GM12864 (cell line): ENCODE measurements around the gene AP5Z1.
"Not testable (repeated sequence)": the region's sequence is repeated elsewhere in the genome, so short reads cannot be mapped to it uniquely, and the experiment has no call there.

ENCODE experiments used
- DNase-seq: peaks from one replicate; pipeline ENCODE4 v3.0.0-alpha.2; 2011; ENCODE audit warnings: low read depth
- H3K4me3 ChIP-seq: 2 replicates; pipeline ENCODE4 v1.5.1; 2011; ENCODE audit warnings: mild to moderate bottlenecking, low read depth, low read length, control low read depth
- CTCF ChIP-seq: IDR thresholded peaks from 2 replicates; pipeline ENCODE4 v1.5.1; 2011; ENCODE audit warnings: low read depth, mild to moderate bottlenecking, moderate library complexity, low read length, control low read depth, inconsistent platforms; ENCODE audit errors: missing control alignments

The AP5Z1 gene

GRCh38 chr7:4797858-4798705, 22.7 kb downstream of the AP5Z1 start:
- no peak for DNase-seq
- no peak overlapping the region for H3K4me3 ChIP-seq
- peak; percentile 84 for TF ChIP-seq CTCF

GRCh38 chr7:4798706-4799235, 23.3 kb downstream of the AP5Z1 start:
- no peak overlapping the region for H3K4me3 ChIP-seq
- TF ChIP-seq CTCF, result no peak
- DNase-seq, result no peak

- H3K4me3 ChIP-seq, result no peak overlapping the region
- TF ChIP-seq CTCF, result no peak
- no peak for DNase-seq
Measured at GRCh38 chr7:4799508-4800268, 24.3 kb downstream of the AP5Z1 start.

- no peak overlapping the region for H3K4me3 ChIP-seq
- TF ChIP-seq CTCF, result no peak
- DNase-seq, result no peak
Measured at GRCh38 chr7:4800487-4800886, 25.1 kb downstream of the AP5Z1 start.

GRCh38 chr7:4800926-4801838, 25.8 kb downstream of the AP5Z1 start:
- no peak for TF ChIP-seq CTCF
- H3K4me3 ChIP-seq, result no peak overlapping the region
- DNase-seq, result no peak

GRCh38 chr7:4801839-4802231, 26.4 kb downstream of the AP5Z1 start:
- TF ChIP-seq CTCF, result no peak
- H3K4me3 ChIP-seq, result no peak overlapping the region
- DNase-seq, result no peak

- not testable (repeated sequence) for DNase-seq, H3K4me3 ChIP-seq
Measured at GRCh38 chr7:4802577-4802976, 27.2 kb downstream of the AP5Z1 start.
